SK-N-MC (cell line): ENCODE results near the gene AARSD1.
"Not testable (repeated sequence)": the region's sequence is repeated elsewhere in the genome, so short reads cannot be mapped to it uniquely, and the experiment has no call there.

ENCODE experiments used
- DNase-seq: peaks from one replicate; pipeline ENCODE4 v3.0.0-alpha.2; 2011; ENCODE audit warnings: low read depth, low spot score
- H3K27ac ChIP-seq: fragments of 200-600 bp; sonication (generic); 2 replicates; pipeline ENCODE4 v1.5.1; 2016; ENCODE audit warnings: mixed run types
- H3K36me3 ChIP-seq: fragments of 200-600 bp; sonication (generic); 2 replicates; pipeline ENCODE4 v1.6.1; 2017; ENCODE audit warnings: antibody characterized with exemption, low read length, mixed read lengths; ENCODE audit not compliant: insufficient read depth
- H3K4me3 ChIP-seq: fragments of 200-600 bp; sonication (generic); 2 replicates; pipeline ENCODE4 v1.5.1; 2016
- H3K9ac ChIP-seq: fragments of 200-600 bp; sonication (generic); 2 replicates; pipeline ENCODE4 v1.8.0; 2017; ENCODE audit warnings: mixed run types, mixed read lengths; ENCODE audit not compliant: insufficient read length
- H3K9me3 ChIP-seq: fragments of 200-600 bp; sonication (generic); 2 replicates; pipeline ENCODE4 v1.6.1; 2017; ENCODE audit warnings: low read depth, mild to moderate bottlenecking, antibody characterized with exemption, low read length, moderate library complexity, mixed read lengths
- EZH2 ChIP-seq: fragments of 200-600 bp; sonication (generic); IDR thresholded peaks from one replicate; pipeline ENCODE4 v1.6.1; 2017; ENCODE audit warnings: antibody characterized with exemption
- FOXP2 ChIP-seq: optimal IDR thresholded peaks from 2 replicates; pipeline ENCODE3; 2011; ENCODE audit warnings: mild to moderate bottlenecking, moderate library complexity; ENCODE audit not compliant: insufficient read depth; ENCODE audit errors: extremely low read length, control extremely low read depth
- POLR2AphosphoS5 ChIP-seq: IDR thresholded peaks from 2 replicates; pipeline ENCODE4 v1.6.1; 2012; ENCODE audit warnings: mild to moderate bottlenecking, low read depth, low read length, borderline replicate concordance

Gene AARSD1

DNA sequence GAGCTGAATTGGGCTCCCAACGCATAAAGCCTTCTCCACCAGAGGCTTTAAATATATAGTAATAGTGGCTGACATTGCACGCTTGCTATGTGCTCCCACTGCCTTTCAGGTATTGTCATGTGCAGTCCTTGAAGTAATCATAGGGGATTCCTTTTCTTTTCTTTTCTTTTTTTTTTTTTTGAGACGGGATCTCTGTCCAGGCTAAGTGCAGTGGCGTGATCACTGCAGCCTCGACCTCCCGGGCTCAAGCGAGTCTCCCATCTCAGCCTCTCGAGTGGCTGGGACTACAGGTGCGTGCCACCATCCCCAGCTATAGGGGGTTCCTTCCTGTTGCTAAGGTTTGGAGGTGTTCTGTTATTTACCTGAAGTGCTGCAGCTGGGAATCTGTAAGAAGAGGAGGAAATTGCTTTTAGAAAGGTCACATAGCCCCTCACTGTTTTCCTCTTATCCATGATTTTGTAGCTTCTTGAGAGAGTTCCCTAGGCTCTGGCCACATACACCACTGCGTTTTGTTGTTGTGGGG lies 34.8 kb upstream of the AARSD1 start:
- TF ChIP-seq FOXP2 (no peak), POLR2AphosphoS5 (no peak), EZH2 (no peak)
- H3K36me3 ChIP-seq: peaks cover 54% of the 10 kb centered on the region
- peak overlapping the region; percentile 100 for H3K9ac ChIP-seq
- H3K4me3 ChIP-seq: peak overlapping the region; percentile 99
- DNase-seq: no peak
- no peaks in the 10 kb centered on the region for H3K9me3 ChIP-seq
- H3K27ac ChIP-seq: peak overlapping the region; percentile 96

DNA sequence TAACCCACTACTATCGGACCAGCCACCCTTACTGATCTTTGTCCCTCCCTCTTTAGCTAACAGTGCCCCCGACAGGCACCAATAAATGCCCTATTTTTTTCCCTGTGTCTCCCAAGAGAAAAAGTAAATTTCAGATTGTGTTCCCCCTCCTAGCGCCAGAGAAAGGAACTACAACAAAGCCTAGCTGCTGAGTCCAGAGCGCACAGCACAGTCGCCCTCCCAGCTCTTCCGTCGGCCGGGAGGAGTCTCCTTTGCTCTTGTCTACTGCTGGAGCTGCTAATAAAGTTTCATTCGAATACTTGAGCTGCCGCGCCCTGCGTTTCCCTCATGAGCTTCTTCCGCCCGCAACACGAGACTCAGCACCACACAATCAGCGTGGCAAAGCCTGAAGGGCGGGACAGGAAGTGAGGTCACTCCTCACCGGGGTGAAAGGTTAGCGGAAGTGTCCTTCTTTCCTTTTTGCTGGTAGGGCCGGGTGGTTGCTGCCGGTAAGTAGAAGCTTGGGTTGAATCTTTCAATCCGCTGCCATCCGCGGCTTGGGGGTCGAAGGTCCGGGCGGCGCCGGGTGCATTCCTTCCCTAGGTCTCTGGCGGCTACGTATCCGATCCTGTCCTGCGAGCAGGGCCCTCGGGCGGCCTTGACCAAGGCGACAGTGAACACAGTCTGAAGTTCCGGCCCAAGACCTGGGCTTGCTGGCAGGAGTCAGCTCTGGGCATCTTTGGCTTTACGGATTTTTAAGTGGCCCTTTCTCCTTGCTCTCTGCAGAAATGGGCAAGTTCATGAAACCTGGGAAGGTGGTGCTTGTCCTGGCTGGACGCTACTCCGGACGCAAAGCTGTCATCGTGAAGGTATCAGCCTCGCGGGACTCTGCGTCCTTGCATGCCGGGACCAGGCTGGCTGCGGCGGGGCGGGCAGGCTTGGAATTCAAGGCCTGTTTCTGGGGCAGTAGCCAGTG lies 34.0 kb upstream of the AARSD1 start, which contains the start of gene RPL27:
Gene RPL27 (plus strand): TSS at position 436 of the 955 bp plus-strand sequence. CDS start 332 bp downstream, at position 768.
- TF ChIP-seq POLR2AphosphoS5 (peak; percentile 96), EZH2 (no peak)
- peaks cover 48% of the 10 kb centered on the region for H3K36me3 ChIP-seq
- H3K9ac ChIP-seq: peak within 1 kb of the TSS; percentile 100
- H3K4me3 ChIP-seq: peak within 1 kb of the TSS; percentile 99
- peak within 1 kb of the TSS; percentile 96 for H3K27ac ChIP-seq
- no peaks in the 10 kb centered on the region for H3K9me3 ChIP-seq
- peak; percentile 100 for DNase-seq

DNA sequence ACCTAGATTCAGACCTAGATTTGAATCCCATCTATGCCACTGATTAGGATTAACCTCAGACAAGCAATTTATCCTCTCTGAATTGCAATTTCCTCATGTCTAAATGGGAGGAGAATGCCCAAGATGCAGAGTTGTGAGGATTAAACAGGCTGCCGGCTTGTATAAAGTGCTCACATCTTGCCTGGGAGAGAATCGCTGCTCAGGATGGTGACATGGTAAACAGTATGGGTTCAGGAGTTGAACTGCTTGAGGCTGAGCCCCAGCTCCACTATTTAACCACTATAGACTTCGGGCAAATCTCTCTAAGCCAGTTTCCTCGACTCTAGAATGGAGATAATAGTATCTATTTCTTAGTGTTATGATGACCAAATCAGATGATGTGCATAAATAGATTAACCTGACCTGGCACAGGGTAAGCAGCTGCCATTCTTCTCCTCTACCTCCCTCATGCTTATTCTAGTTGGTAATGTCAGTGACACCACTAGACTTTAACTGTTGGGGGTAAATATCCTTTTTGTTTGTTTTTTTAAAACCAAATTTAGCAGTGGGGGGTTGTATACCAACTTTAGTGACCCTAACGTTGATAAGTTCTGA lies 33.2 kb upstream of the AARSD1 start:
- Histone ChIP-seq H3K4me3 (peak overlapping the region; percentile 79), H3K36me3 (peaks cover 40% of the 10 kb centered on the region), H3K9me3 (no peaks in the 10 kb centered on the region), H3K9ac (peak overlapping the region; percentile 78), H3K27ac (peak overlapping the region; percentile 69)
- no peak for DNase-seq
- TF ChIP-seq POLR2AphosphoS5 (no peak), FOXP2 (no peak), EZH2 (no peak)

DNA sequence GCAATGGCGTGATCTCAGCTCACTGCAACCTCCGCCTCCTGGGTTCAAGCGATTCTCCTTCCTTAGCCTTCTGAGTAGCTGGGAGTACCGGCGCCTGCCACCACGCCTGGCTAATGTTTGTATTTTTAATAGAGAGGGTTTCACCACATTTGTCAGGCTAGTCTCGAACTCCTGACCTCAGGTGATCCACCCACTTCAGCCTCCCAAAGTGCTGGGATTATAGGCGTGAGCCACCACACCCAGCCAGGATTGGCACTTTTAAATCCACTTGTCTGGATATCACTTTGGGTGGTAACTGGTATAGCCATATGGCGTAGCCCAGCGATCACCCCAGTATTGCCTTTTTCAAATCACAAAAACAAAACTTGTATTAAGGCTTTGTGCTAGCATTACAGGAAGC lies 29.7 kb upstream of the AARSD1 start:
- DNase-seq, H3K4me3 ChIP-seq, H3K9ac ChIP-seq, H3K27ac ChIP-seq, H3K9me3 ChIP-seq: not testable (repeated sequence)
- H3K36me3 ChIP-seq: peaks cover 31% of the 10 kb centered on the region

DNA sequence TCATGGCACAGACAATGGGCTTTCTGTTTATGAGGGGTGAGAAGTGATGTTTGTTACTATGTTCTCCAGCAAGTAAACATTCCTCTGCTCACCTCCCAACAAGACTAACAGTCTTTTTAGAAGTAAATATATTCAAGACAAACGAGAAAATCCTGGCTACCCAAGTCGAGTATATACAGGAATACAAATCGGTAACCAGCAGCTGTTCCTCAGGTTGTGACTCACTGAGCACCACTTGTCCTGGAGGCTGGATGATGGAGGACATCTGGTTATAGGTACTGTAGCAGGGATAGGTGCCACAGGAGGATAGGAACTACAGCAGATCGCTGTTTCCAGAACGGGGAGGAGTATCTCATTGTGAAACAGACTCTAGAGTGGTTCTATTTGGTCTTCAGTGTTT lies 28.6 kb upstream of the AARSD1 start:
- H3K36me3 ChIP-seq: peaks cover 36% of the 10 kb centered on the region

DNA sequence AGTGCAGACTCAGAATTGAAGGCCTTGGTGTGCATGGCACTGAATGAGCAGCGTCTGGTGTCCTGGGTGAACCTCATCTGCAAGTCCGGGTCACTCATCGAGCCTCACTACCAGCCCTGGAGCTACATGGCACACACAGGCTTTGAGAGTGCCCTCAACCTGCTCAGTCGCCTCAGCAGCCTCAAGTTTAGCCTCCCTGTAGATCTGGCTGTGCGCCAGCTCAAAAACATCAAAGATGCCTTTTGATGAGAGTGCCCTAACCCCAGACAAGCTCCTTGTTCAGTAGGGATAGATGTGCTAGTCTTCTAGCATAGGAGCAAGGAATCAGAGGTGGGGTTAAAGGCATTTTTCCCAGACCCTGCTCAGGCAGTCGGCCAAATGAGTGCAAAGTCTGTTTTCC lies 27.2 kb upstream of the AARSD1 start:
- DNase-seq: no peak
- TF ChIP-seq POLR2AphosphoS5 (no peak), EZH2 (no peak), FOXP2 (no peak)
- H3K4me3 ChIP-seq: no peak overlapping the region
- H3K27ac ChIP-seq: no peak overlapping the region
- peaks cover 44% of the 10 kb centered on the region for H3K36me3 ChIP-seq
- H3K9me3 ChIP-seq: no peaks in the 10 kb centered on the region
- H3K9ac ChIP-seq: no peak overlapping the region

More for the DNA sequence above, 28.6 kb upstream of the AARSD1 start:
- no peak for DNase-seq
- Histone ChIP-seq H3K9ac (no peak overlapping the region), H3K4me3 (no peak overlapping the region), H3K27ac (no peak overlapping the region), H3K9me3 (no peaks in the 10 kb centered on the region)
- TF ChIP-seq POLR2AphosphoS5: no peak
- TF ChIP-seq EZH2: no peak
- no peak for TF ChIP-seq FOXP2

DNA sequence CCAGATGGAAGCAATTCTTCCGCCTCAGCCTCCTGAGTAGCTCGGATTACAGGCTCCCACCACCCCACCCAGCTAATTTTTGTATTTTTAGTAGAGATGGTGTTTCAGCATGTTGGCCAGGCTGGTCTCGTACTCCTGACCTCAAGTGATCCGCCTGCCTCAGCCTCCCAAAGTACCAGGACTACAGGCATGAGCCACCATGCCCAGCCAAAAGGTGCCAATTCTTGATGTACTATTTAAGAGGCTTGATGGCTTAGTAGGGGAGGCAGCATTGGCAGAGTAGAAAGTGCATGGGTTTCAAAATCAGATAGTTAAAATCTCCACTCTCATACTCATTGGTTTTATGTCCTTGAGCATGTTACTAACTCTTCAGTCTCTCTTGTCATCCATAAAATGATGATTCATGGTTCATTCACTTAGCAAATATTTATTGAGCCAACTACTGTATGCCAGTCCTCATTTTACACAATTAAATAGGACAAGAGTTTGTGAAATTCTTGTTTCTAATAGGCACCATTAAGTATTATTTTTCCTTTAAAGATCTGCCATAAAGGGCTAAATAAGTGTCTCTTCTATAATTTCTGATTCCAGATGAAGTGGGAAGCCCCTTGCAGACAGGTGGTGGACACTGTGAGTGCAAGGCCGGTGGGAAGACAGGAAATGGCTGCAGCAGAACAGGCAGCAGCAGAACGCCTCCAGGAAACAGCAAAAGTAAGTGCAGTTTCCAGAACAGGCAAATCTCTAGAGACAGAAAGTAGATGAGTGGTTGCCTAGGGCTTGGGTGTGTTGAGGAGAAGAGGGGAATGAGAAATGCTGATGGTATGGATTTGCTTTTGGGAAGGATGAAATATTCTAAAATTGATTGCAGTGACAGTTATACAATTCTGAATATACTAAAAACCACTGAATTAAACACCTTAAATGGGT lies 25.7 kb upstream of the AARSD1 start:
- Histone ChIP-seq H3K9ac (no peak overlapping the region), H3K36me3 (peaks cover 44% of the 10 kb centered on the region), H3K9me3 (no peaks in the 10 kb centered on the region), H3K4me3 (no peak overlapping the region), H3K27ac (peak overlapping the region; percentile 77; the same call in 1 of the 2 replicates)
- TF ChIP-seq POLR2AphosphoS5 (no peak), EZH2 (no peak), FOXP2 (no peak)
- no peak for DNase-seq
